ENCODE measurements around the gene METAP1.

The METAP1 gene

DNA sequence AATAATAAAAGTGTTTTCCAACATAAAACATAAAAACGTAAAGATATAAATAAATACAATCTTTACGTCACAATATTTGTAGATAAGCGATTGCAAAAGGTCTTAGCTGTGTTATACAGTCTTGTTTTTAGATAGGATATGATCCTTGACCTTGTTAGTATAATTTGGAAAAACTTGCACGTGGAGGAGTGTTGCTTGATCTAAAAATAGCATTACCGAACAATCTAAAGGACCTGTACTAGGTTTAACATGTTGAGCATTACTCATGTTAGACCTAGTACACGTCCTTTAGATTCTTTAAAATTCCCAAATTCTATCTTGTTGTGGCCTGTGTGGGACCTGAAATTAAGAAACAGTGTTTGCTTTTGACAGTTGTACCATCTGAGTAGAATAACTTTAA, 1.6 kb downstream of the METAP1 start (continued):
- TF ChIP-seq, protein P1, sequence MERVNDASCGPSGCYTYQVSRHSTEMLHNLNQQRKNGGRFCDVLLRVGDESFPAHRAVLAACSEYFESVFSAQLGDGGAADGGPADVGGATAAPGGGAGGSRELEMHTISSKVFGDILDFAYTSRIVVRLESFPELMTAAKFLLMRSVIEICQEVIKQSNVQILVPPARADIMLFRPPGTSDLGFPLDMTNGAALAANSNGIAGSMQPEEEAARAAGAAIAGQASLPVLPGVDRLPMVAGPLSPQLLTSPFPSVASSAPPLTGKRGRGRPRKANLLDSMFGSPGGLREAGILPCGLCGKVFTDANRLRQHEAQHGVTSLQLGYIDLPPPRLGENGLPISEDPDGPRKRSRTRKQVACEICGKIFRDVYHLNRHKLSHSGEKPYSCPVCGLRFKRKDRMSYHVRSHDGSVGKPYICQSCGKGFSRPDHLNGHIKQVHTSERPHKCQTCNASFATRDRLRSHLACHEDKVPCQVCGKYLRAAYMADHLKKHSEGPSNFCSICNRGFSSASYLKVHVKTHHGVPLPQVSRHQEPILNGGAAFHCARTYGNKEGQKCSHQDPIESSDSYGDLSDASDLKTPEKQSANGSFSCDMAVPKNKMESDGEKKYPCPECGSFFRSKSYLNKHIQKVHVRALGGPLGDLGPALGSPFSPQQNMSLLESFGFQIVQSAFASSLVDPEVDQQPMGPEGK (CRISPR knock-in tag; IDR thresholded peaks at IDR 0.05; ENCODE audit: borderline replicate concordance): no peak

DNA sequence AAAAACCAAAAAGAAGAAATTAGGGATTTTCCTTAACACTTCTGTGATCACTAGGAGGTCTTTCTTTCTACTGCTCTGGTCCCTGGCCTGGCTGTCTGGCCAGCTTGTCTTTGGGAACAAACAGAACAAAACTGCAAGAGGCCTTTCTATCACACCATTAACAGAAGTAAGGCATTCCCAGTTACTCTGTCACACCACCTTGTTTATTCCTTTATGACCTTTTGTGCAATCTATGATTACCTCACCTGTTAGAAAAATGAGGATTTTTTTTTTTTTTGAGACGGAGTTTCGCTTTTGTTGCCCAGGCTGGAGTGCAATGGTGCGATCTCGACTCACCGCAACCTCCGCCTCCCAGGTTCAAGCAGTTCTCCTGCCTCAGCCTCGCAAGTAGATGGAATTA, 3.0 kb downstream of the METAP1 start:
- no peak for ATAC-seq
- TF ChIP-seq RARB (CRISPR knock-in tag; IDR thresholded peaks at IDR 0.05): no peak
- TF ChIP-seq, protein P2, sequence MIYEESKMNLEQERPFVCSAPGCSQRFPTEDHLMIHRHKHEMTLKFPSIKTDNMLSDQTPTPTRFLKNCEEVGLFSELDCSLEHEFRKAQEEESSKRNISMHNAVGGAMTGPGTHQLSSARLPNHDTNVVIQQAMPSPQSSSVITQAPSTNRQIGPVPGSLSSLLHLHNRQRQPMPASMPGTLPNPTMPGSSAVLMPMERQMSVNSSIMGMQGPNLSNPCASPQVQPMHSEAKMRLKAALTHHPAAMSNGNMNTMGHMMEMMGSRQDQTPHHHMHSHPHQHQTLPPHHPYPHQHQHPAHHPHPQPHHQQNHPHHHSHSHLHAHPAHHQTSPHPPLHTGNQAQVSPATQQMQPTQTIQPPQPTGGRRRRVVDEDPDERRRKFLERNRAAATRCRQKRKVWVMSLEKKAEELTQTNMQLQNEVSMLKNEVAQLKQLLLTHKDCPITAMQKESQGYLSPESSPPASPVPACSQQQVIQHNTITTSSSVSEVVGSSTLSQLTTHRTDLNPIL (CRISPR knock-in tag; IDR thresholded peaks at IDR 0.05; ENCODE audit: low read depth): no peak
- TF ChIP-seq, protein P1 (CRISPR knock-in tag; IDR thresholded peaks at IDR 0.05; ENCODE audit: borderline replicate concordance): no peak
- TF ChIP-seq PPARA (CRISPR knock-in tag; IDR thresholded peaks at IDR 0.05; ENCODE audit: borderline replicate concordance): no peak
- TF ChIP-seq, protein P3, sequence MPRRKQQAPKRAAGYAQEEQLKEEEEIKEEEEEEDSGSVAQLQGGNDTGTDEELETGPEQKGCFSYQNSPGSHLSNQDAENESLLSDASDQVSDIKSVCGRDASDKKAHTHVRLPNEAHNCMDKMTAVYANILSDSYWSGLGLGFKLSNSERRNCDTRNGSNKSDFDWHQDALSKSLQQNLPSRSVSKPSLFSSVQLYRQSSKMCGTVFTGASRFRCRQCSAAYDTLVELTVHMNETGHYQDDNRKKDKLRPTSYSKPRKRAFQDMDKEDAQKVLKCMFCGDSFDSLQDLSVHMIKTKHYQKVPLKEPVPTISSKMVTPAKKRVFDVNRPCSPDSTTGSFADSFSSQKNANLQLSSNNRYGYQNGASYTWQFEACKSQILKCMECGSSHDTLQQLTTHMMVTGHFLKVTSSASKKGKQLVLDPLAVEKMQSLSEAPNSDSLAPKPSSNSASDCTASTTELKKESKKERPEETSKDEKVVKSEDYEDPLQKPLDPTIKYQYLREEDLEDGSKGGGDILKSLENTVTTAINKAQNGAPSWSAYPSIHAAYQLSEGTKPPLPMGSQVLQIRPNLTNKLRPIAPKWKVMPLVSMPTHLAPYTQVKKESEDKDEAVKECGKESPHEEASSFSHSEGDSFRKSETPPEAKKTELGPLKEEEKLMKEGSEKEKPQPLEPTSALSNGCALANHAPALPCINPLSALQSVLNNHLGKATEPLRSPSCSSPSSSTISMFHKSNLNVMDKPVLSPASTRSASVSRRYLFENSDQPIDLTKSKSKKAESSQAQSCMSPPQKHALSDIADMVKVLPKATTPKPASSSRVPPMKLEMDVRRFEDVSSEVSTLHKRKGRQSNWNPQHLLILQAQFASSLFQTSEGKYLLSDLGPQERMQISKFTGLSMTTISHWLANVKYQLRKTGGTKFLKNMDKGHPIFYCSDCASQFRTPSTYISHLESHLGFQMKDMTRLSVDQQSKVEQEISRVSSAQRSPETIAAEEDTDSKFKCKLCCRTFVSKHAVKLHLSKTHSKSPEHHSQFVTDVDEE (CRISPR knock-in tag; IDR thresholded peaks at IDR 0.05): no peak
- no peak for TF ChIP-seq BACH2 (CRISPR knock-in tag; IDR thresholded peaks at IDR 0.05; ENCODE audit: borderline replicate concordance)
- no peak for TF ChIP-seq ZNF565 (CRISPR knock-in tag; conservative IDR thresholded peaks at IDR 0.05; ENCODE audit: low read depth)
- TF ChIP-seq ISL1 (CRISPR knock-in tag; IDR thresholded peaks at IDR 0.05): no peak
- no peak for TF ChIP-seq ZC3H10 (CRISPR knock-in tag; IDR thresholded peaks at IDR 0.05)
- TF ChIP-seq TOX (CRISPR knock-in tag; IDR thresholded peaks at IDR 0.05; ENCODE audit: borderline replicate concordance): no peak
- TF ChIP-seq OSR1 (CRISPR knock-in tag; IDR thresholded peaks at IDR 0.05): no peak
- no peak for TF ChIP-seq ARNTL (CRISPR knock-in tag; IDR thresholded peaks at IDR 0.05; ENCODE audit: borderline replicate concordance, low read depth)
- TF ChIP-seq ZFP30 (CRISPR knock-in tag; IDR thresholded peaks at IDR 0.05): no peak
- TF ChIP-seq ZFP3 (CRISPR knock-in tag; IDR thresholded peaks at IDR 0.05): no peak
- TF ChIP-seq TCF4 (CRISPR knock-in tag; IDR thresholded peaks at IDR 0.05; ENCODE audit: borderline replicate concordance): no peak
- TF ChIP-seq ZNF8 (CRISPR knock-in tag; IDR thresholded peaks at IDR 0.05): no peak
- TF ChIP-seq ESRRG (CRISPR knock-in tag; IDR thresholded peaks at IDR 0.05): no peak
- no peak for TF ChIP-seq CSDC2 (CRISPR knock-in tag; IDR thresholded peaks at IDR 0.05)

DNA sequence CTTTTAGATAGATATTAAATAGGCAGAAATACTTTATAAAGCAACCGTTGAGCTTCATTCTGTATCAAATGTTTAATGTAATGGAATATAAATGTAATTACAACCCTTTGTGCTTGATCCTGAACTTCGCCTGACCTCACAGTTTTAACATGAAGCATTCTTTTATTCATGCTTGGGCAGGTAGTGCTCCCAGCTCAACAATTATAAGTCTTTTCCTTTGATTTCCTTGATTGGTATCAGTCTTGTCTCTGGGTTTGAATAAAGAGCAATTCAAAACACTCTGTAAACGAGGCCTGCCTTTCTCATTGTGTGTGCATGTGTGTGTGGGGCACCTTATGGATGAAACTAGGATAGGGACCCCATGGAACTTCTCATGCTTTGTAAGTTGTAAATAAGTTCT, 6.8 kb downstream of the METAP1 start:
- ATAC-seq: no peak
- no peak for TF ChIP-seq BACH2 (CRISPR knock-in tag; IDR thresholded peaks at IDR 0.05; ENCODE audit: borderline replicate concordance)
- no peak for TF ChIP-seq ZNF70 (CRISPR knock-in tag; IDR thresholded peaks at IDR 0.05)
- no peak for TF ChIP-seq ESRRG (CRISPR knock-in tag; IDR thresholded peaks at IDR 0.05)
- TF ChIP-seq, protein P3 (CRISPR knock-in tag; IDR thresholded peaks at IDR 0.05): no peak
- TF ChIP-seq ZFP30 (CRISPR knock-in tag; IDR thresholded peaks at IDR 0.05): no peak
- TF ChIP-seq, protein P4, sequence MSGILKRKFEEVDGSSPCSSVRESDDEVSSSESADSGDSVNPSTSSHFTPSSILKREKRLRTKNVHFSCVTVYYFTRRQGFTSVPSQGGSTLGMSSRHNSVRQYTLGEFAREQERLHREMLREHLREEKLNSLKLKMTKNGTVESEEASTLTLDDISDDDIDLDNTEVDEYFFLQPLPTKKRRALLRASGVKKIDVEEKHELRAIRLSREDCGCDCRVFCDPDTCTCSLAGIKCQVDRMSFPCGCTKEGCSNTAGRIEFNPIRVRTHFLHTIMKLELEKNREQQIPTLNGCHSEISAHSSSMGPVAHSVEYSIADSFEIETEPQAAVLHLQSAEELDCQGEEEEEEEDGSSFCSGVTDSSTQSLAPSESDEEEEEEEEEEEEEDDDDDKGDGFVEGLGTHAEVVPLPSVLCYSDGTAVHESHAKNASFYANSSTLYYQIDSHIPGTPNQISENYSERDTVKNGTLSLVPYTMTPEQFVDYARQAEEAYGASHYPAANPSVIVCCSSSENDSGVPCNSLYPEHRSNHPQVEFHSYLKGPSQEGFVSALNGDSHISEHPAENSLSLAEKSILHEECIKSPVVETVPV (CRISPR knock-in tag; IDR thresholded peaks at IDR 0.05): no peak
- TF ChIP-seq TCF4 (CRISPR knock-in tag; IDR thresholded peaks at IDR 0.05; ENCODE audit: borderline replicate concordance): no peak
- TF ChIP-seq ZFP3 (CRISPR knock-in tag; IDR thresholded peaks at IDR 0.05): no peak
- TF ChIP-seq SNAI2 (CRISPR knock-in tag; IDR thresholded peaks at IDR 0.05): no peak
- no peak for TF ChIP-seq ARNTL (CRISPR knock-in tag; IDR thresholded peaks at IDR 0.05; ENCODE audit: borderline replicate concordance, low read depth)
- no peak for TF ChIP-seq GLIS3 (CRISPR knock-in tag; IDR thresholded peaks at IDR 0.05)
- no peak for TF ChIP-seq ISL1 (CRISPR knock-in tag; IDR thresholded peaks at IDR 0.05)
- TF ChIP-seq, protein P1 (CRISPR knock-in tag; IDR thresholded peaks at IDR 0.05; ENCODE audit: borderline replicate concordance): no peak
- TF ChIP-seq, protein P2 (CRISPR knock-in tag; IDR thresholded peaks at IDR 0.05; ENCODE audit: low read depth): no peak
- no peak for TF ChIP-seq RARB (CRISPR knock-in tag; IDR thresholded peaks at IDR 0.05)
- no peak for TF ChIP-seq ZC3H10 (CRISPR knock-in tag; IDR thresholded peaks at IDR 0.05)

All from SK-N-SH treated with all-trans-retinoic acid at 6 μM for 48 hours (cell line).